Neural progenitor cell (in vitro differentiated cells): ENCODE measurements around the gene ANTXRL. TPM values are rescaled to one million over a fixed set of nuclear protein-coding genes. Genes with fewer than 3 reads are reported as not detected.
"Not testable (repeated sequence)": the region's sequence is repeated elsewhere in the genome, so short reads cannot be mapped to it uniquely, and the experiment has no call there.

Experiments
- DNase-seq: peaks from one replicate; pipeline ENCODE4 v3.0.0-alpha.2; 2016; ENCODE audit warnings: low spot score
- H2AFZ ChIP-seq: fragments of 200-600 bp; sonication (generic); replicated peaks from 2 replicates; pipeline ENCODE4 v1.6.1; 2016; ENCODE audit warnings: antibody characterized with exemption
- H3F3A ChIP-seq: fragments of 200-600 bp; sonication (generic); 2 replicates; pipeline ENCODE4 v1.6.1; 2016; ENCODE audit warnings: antibody characterized with exemption, low read depth
- H3K27ac ChIP-seq: fragments of 200-600 bp; sonication (generic); 2 replicates; pipeline ENCODE4 v1.5.1; 2016; ENCODE audit warnings: mild to moderate bottlenecking
- H3K27me3 ChIP-seq: fragments of 200-600 bp; sonication (generic); 2 replicates; pipeline ENCODE4 v1.6.1; 2016; ENCODE audit warnings: mild to moderate bottlenecking, moderate library complexity
- H3K36me3 ChIP-seq: fragments of 200-600 bp; sonication (generic); 2 replicates; pipeline ENCODE4 v1.5.1; 2016
- H3K4me1 ChIP-seq: fragments of 200-600 bp; sonication (generic); 2 replicates; pipeline ENCODE4 v1.6.1; 2016; ENCODE audit warnings: mixed run types
- H3K4me2 ChIP-seq: fragments of 200-600 bp; sonication (generic); 2 replicates; pipeline ENCODE4 v1.6.1; 2016
- H3K4me3 ChIP-seq: fragments of 200-600 bp; sonication (generic); 2 replicates; pipeline ENCODE4 v1.5.1; 2016
- H3K79me2 ChIP-seq: fragments of 200-600 bp; sonication (generic); 2 replicates; pipeline ENCODE4 v1.6.1; 2016; ENCODE audit warnings: low read depth
- H3K9ac ChIP-seq: fragments of 200-600 bp; sonication (generic); 2 replicates; pipeline ENCODE4 v1.6.1; 2016
- H3K9me3 ChIP-seq: fragments of 200-600 bp; sonication (generic); 2 replicates; pipeline ENCODE4 v1.5.1; 2016; ENCODE audit warnings: low read depth
- H4K20me1 ChIP-seq: fragments of 200-600 bp; sonication (generic); 2 replicates; pipeline ENCODE4 v1.6.1; 2016; ENCODE audit warnings: low read depth
- H3K27ac Mint-ChIP-seq: 3 replicates; pipeline ENCODE4 v1.8.0; 2021; ENCODE audit warnings: mixed read lengths
- H3K27me3 Mint-ChIP-seq: 2 replicates; pipeline ENCODE4 v1.8.0; 2022; ENCODE audit warnings: low read depth, mild to moderate bottlenecking, inconsistent platforms, moderate library complexity, mixed read lengths; ENCODE audit not compliant: insufficient read depth
- H3K36me3 Mint-ChIP-seq: 3 replicates; pipeline ENCODE4 v1.8.0; 2021; ENCODE audit warnings: mixed read lengths
- H3K4me1 Mint-ChIP-seq: 3 replicates; pipeline ENCODE4 v1.8.0; 2021; ENCODE audit warnings: mixed read lengths
- H3K4me3 Mint-ChIP-seq: 3 replicates; pipeline ENCODE4 v1.8.0; 2021; ENCODE audit warnings: mild to moderate bottlenecking, moderate library complexity, mixed read lengths
- H3K9me3 Mint-ChIP-seq: 3 replicates; pipeline ENCODE4 v1.8.0; 2020; ENCODE audit warnings: mixed read lengths
- CTCF ChIP-seq: fragments of 200-600 bp; sonication (generic); IDR thresholded peaks from 2 replicates; pipeline ENCODE4 v1.5.1; 2017; ENCODE audit warnings: antibody characterized with exemption, mild to moderate bottlenecking
- EZH2 ChIP-seq: fragments of 200-600 bp; sonication (generic); IDR thresholded peaks from 2 replicates; pipeline ENCODE4 v1.6.1; 2017; ENCODE audit warnings: antibody characterized with exemption, mild to moderate bottlenecking, moderate library complexity
- EZH2phosphoT487 ChIP-seq: fragments of 200-600 bp; sonication (generic); IDR thresholded peaks from 2 replicates; pipeline ENCODE4 v1.6.1; 2017; ENCODE audit warnings: antibody characterized with exemption
- total RNA-seq: library from RNA; depleted of rRNA; stranded (reverse); fragments of >200 nt; gene quantifications from 2 replicates; pipeline ENCODE4 v1.2.3, GENCODE V29; 2015; ENCODE audit warnings: low replicate concordance

Gene ANTXRL
- total RNA-seq, 1 donor from 2014 or later: not detected

GRCh38 chr10:46301056-46301645, 14.4 kb downstream of the ANTXRL start:
- no peak overlapping the region for H2AFZ ChIP-seq
- H3K9me3 ChIP-seq: no peaks in the 10 kb centered on the region
- no peak overlapping the region for H3K9ac ChIP-seq
- no peaks in the 10 kb centered on the region for H3F3A ChIP-seq
- no peak overlapping the region for H3K4me2 ChIP-seq
- no peaks in the 10 kb centered on the region for H3K27me3 ChIP-seq
- H3K4me3 ChIP-seq: no peak overlapping the region
- H3K27ac Mint-ChIP-seq: no peak overlapping the region
- peaks cover 7% of the 10 kb centered on the region for H3K27me3 Mint-ChIP-seq
- no peak for DNase-seq
- H3K36me3 Mint-ChIP-seq: no peaks in the 10 kb centered on the region
- H3K4me1 Mint-ChIP-seq: peaks cover 7% of the 10 kb centered on the region
- H3K4me3 Mint-ChIP-seq: no peak overlapping the region
- H3K36me3 ChIP-seq: no peaks in the 10 kb centered on the region
- no peaks in the 10 kb centered on the region for H3K79me2 ChIP-seq
- H3K9me3 Mint-ChIP-seq: no peaks in the 10 kb centered on the region
- H3K27ac ChIP-seq: no peak overlapping the region
- peaks cover 3% of the 10 kb centered on the region for H4K20me1 ChIP-seq
- TF ChIP-seq EZH2phosphoT487: no peak
- TF ChIP-seq CTCF: no peak
- no peak for TF ChIP-seq EZH2
- H3K4me1 ChIP-seq: peaks cover 11% of the 10 kb centered on the region

DNA sequence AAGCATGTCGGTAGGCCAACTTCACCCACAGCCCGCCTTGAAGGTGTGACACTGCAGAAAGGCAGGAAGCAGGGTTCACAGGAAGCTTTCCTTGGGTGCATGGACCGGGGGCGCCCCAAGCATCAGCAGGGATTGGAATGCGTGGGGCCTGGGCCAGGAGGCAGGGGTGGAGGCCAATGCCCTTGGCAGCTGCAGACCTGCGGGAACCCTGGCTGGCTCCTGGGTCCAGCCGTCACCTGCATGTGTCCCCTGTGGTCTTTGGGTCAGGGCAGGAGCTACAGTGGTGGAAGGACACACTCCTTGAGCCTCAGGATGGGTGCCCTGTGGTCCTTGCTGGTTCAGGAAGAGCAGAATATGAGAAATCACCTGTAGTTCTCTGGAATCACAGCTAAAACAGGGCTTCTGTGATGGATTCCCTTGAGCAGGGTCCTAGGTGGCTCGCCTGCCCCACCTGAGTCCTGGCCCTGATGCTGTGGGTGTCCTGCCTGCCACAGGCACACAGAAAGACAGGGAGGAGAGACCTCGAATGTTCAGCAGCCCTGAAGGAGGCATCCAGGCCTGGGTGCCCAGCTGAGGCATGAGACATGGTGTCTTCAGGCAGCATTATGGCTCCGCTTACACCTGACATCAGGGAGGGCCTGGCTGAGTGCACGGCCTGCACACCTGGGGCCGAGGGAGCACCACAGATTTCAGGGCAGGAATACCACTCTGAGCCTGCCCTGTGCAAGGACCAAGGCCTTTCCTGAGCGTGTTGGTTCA, 15.1 kb downstream of the ANTXRL start:
- no peak overlapping the region for H3K27ac ChIP-seq
- H3K9ac ChIP-seq: no peak overlapping the region
- DNase-seq: no peak
- H3K4me1 ChIP-seq: peaks cover 11% of the 10 kb centered on the region
- Mint-ChIP-seq H3K4me1 (peaks cover 7% of the 10 kb centered on the region), H3K36me3 (no peaks in the 10 kb centered on the region), H3K27me3 (peaks cover 12% of the 10 kb centered on the region), H3K27ac (no peak overlapping the region), H3K9me3 (no peaks in the 10 kb centered on the region), H3K4me3 (no peak overlapping the region)
- no peaks in the 10 kb centered on the region for H3K9me3 ChIP-seq
- no peak overlapping the region for H3K4me3 ChIP-seq
- H3F3A ChIP-seq: no peaks in the 10 kb centered on the region
- H2AFZ ChIP-seq: no peak overlapping the region
- no peaks in the 10 kb centered on the region for H3K36me3 ChIP-seq
- TF ChIP-seq EZH2phosphoT487: no peak
- no peak for TF ChIP-seq CTCF
- TF ChIP-seq EZH2: no peak
- no peak overlapping the region for H3K4me2 ChIP-seq
- no peaks in the 10 kb centered on the region for H3K27me3 ChIP-seq
- no peaks in the 10 kb centered on the region for H3K79me2 ChIP-seq
- peaks cover 3% of the 10 kb centered on the region for H4K20me1 ChIP-seq

DNA sequence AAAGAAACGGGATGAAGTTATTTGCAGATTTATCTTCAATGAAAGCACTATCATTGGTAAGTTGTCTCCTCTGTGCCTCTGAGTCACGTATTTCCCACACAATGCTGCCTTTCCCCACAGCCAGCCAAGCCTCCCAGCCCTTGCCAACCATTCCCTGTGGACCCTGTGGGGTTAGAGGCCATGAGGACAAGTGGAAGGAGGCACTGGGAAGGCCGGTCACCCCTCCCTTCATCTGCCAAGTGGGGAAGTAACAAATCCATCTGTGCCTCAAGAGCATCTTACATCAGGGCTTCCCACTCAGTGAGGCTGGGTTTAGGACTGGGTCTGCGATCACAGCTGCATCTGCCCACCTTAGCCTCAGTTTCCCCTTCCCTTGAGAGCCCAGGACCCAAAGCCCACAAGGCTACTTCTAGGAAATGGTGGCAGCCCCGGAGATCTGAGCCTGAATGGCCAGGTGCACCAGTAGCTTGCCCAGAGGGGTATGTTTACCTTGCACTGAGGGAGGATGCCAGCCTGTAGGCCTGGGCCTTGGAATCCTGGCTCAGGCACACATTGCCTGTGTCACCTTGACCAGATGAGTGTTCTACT, 16.1 kb downstream of the ANTXRL start:
- not testable (repeated sequence) for H3K79me2 ChIP-seq, H2AFZ ChIP-seq, H3K36me3 Mint-ChIP-seq, H3K27ac Mint-ChIP-seq, H3K9ac ChIP-seq, H3K4me3 ChIP-seq, H3K4me1 Mint-ChIP-seq, H3K9me3 Mint-ChIP-seq, DNase-seq, H3K27me3 ChIP-seq, H4K20me1 ChIP-seq, H3K36me3 ChIP-seq, H3K4me3 Mint-ChIP-seq, H3F3A ChIP-seq, H3K4me2 ChIP-seq, H3K27ac ChIP-seq, H3K9me3 ChIP-seq
- H3K27me3 Mint-ChIP-seq: peaks cover 14% of the 10 kb centered on the region
- peaks cover 11% of the 10 kb centered on the region for H3K4me1 ChIP-seq

- Mint-ChIP-seq H3K4me1 (peaks cover 7% of the 10 kb centered on the region), H3K36me3 (no peaks in the 10 kb centered on the region), H3K9me3 (no peaks in the 10 kb centered on the region), H3K27ac (no peak overlapping the region), H3K27me3 (peaks cover 9% of the 10 kb centered on the region), H3K4me3 (no peak overlapping the region)
- Histone ChIP-seq H3K36me3 (no peaks in the 10 kb centered on the region), H3K27ac (no peak overlapping the region), H3F3A (no peaks in the 10 kb centered on the region), H3K79me2 (no peaks in the 10 kb centered on the region), H3K4me2 (no peak overlapping the region), H3K27me3 (no peaks in the 10 kb centered on the region), H3K4me3 (no peak overlapping the region), H3K9me3 (no peaks in the 10 kb centered on the region), H3K4me1 (peaks cover 11% of the 10 kb centered on the region), H4K20me1 (peaks cover 3% of the 10 kb centered on the region), H3K9ac (no peak overlapping the region), H2AFZ (no peak overlapping the region)
- TF ChIP-seq CTCF: no peak
- no peak for TF ChIP-seq EZH2
- TF ChIP-seq EZH2phosphoT487: no peak
- DNase-seq: no peak
These were observed 17.3 kb downstream of the ANTXRL start for GRCh38 chr10:46304062-46304461.

DNA sequence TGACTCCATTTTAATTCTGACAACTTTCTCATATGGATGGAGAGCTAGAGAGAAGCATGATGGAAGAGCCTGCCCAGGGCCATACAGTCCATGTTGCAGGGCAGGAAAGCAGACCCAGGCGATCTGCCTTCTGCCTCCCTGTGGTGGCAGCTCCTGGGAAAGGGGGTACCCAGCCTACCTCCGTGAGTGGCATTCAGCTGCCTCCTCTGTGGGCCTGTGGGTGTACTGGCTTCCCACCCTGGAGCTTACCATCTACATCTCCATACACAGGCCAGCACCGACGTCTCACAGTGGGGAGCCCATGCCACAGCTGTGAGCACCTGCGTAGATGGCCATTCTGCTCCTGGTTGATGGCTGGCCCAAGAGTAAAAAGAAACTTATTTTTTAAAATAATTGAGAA, 17.9 kb downstream of the ANTXRL start:
- H3K27me3 Mint-ChIP-seq, H3K36me3 ChIP-seq, H3K9me3 Mint-ChIP-seq, H3K79me2 ChIP-seq, H3K4me3 Mint-ChIP-seq, H3F3A ChIP-seq, H3K27ac Mint-ChIP-seq, H3K9ac ChIP-seq, H3K4me1 Mint-ChIP-seq, H2AFZ ChIP-seq, H3K9me3 ChIP-seq, H3K27me3 ChIP-seq, H3K4me2 ChIP-seq, H3K4me1 ChIP-seq, H3K27ac ChIP-seq, DNase-seq, H4K20me1 ChIP-seq, H3K4me3 ChIP-seq, H3K36me3 Mint-ChIP-seq: not testable (repeated sequence)
